Measurements from ENCODE around the gene TMEM33.

DNA sequence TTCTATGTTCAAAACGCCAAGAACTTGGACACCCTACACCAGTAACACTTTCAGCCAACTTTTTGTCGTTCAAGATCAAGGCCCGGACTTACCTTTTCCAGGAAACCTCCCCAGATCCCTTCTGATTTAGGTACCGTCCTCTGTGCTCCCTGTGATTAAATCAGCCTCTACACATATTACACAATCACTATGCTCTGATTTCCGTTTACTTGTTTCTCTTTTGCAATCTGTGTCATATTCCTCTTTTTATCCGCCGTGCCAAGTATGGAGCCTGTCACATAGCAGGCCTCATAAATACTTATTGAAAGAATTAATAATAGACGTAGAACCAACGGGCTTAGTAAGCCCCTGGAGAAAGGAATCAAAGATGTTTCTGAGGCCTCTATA is 722 bp upstream of the TMEM33 start:
- no peak for TF ChIP-seq CTCF (IDR thresholded peaks at IDR 0.05; ENCODE audit: low read depth, low read length)
- no peak for TF ChIP-seq EZH2phosphoT487 (IDR thresholded peaks at IDR 0.05; ENCODE audit: low read depth)

Data from OCI-LY3 (cell line).